HEK293T (cell line): ENCODE measurements around the gene MAPT.

Experiments
- ARNT ChIP-seq: fragments of 450-650 bp; IDR thresholded peaks from 2 replicates; pipeline ENCODE4 v1.6.1; 2017; ENCODE audit warnings: mild to moderate bottlenecking
- FOXK2 ChIP-seq: fragments of 450-650 bp; IDR thresholded peaks from 2 replicates; pipeline ENCODE4 v1.6.1; 2016; ENCODE audit warnings: mild to moderate bottlenecking
- FOXM1 ChIP-seq: fragments of 450-650 bp; IDR thresholded peaks from 2 replicates; pipeline ENCODE4 v1.6.1; 2017; ENCODE audit warnings: mild to moderate bottlenecking, borderline replicate concordance
- SP1 ChIP-seq: fragments of 450-650 bp; IDR thresholded peaks from 2 replicates; pipeline ENCODE4 v1.6.1; 2017
- TF ChIP-seq, protein P1 (sequence below): fragments of 450-650 bp; IDR thresholded peaks from 2 replicates; pipeline ENCODE4 v1.6.1; 2016

DNA sequence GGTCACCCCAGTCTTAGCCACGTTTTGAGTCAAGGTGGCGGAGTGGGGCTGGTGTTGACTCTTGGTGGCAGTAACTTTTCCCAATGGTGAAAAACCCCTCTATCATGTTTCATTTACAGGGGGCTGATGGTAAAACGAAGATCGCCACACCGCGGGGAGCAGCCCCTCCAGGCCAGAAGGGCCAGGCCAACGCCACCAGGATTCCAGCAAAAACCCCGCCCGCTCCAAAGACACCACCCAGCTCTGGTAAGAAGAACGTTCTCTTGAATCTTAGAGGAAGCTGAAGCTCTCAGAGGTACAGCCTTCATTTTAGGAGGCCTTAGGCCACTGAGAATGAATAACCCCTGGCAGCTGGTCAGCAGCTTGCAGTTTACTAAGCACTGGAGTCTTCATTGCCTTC, 97.0 kb downstream of the MAPT start:
- TF ChIP-seq FOXK2 (no peak), FOXM1 (no peak), SP1 (no peak), ARNT (no peak)
- TF ChIP-seq, protein P1, sequence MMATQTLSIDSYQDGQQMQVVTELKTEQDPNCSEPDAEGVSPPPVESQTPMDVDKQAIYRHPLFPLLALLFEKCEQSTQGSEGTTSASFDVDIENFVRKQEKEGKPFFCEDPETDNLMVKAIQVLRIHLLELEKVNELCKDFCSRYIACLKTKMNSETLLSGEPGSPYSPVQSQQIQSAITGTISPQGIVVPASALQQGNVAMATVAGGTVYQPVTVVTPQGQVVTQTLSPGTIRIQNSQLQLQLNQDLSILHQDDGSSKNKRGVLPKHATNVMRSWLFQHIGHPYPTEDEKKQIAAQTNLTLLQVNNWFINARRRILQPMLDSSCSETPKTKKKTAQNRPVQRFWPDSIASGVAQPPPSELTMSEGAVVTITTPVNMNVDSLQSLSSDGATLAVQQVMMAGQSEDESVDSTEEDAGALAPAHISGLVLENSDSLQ = no peak
